ENCODE data around the gene CACNA2D2. TPM values are rescaled to one million over a fixed set of nuclear protein-coding genes. Genes with fewer than 3 reads are reported as not detected.

CACNA2D2 gene
- total RNA-seq, 2 donors from 2014 or later: 1.3 TPM

GRCh38 chr3:50414616-50415015 lies 88.8 kb downstream of the CACNA2D2 start:
- intact Hi-C loops (cut with DNase I): no loop called here
- H3K4me1 ChIP-seq: no peaks in the 10 kb centered on the region
- H3K9me3 ChIP-seq: no peaks in the 10 kb centered on the region
- no peak overlapping the region for H3K4me3 ChIP-seq
- H3K36me3 ChIP-seq (replicated peaks in 1 of 2; ENCODE audit: insufficient read depth in 1 of 2, low read depth in 2 of 2): no peaks in the 10 kb centered on the region
- ATAC-seq (no peak), DNase-seq (no peak)
- WGBS, 2 donors: 87 to 91% methylated on average over 14 of the region's 14 CpGs
- no peaks in the 10 kb centered on the region for H3K27me3 ChIP-seq
- TF ChIP-seq POLR2A (IDR thresholded peaks at IDR 0.05) (no peak), CTCF (IDR thresholded peaks at IDR 0.05) (no peak)
- H3K27ac ChIP-seq: no peak overlapping the region

- no peak for DNase-seq
- Histone ChIP-seq H3K27me3 (no peaks in the 10 kb centered on the region), H3K4me3 (no peak overlapping the region), H3K27ac (no peak overlapping the region), H3K9me3 (no peaks in the 10 kb centered on the region), H3K4me1 (no peaks in the 10 kb centered on the region), H3K36me3 (replicated peaks in 1 of 2; ENCODE audit: insufficient read depth in 1 of 2, low read depth in 2 of 2) (no peaks in the 10 kb centered on the region)
- WGBS, 2 donors: 80% methylated on average over 11 of the region's 11 CpGs
- no peak for ATAC-seq
- intact Hi-C loops (cut with DNase I): no loop called here
- no peak for TF ChIP-seq POLR2A (IDR thresholded peaks at IDR 0.05)
- TF ChIP-seq CTCF (IDR thresholded peaks at IDR 0.05): no peak
Measured at GRCh38 chr3:50412231-50412754, 91.1 kb downstream of the CACNA2D2 start.

- H3K27ac ChIP-seq: no peak overlapping the region
- TF ChIP-seq POLR2A (IDR thresholded peaks at IDR 0.05): no peak
- no peak for TF ChIP-seq CTCF (IDR thresholded peaks at IDR 0.05)
- H3K4me3 ChIP-seq: no peak overlapping the region
- no peaks in the 10 kb centered on the region for H3K36me3 ChIP-seq (replicated peaks in 1 of 2; ENCODE audit: insufficient read depth in 1 of 2, low read depth in 2 of 2)
- no peaks in the 10 kb centered on the region for H3K4me1 ChIP-seq
- 67 to 79% methylated on average over 4 of the region's 4 CpGs for WGBS, 2 donors
- DNase-seq (no peak), ATAC-seq (no peak)
- intact Hi-C loops (cut with DNase I): no loop called here
- H3K9me3 ChIP-seq: no peaks in the 10 kb centered on the region
- H3K27me3 ChIP-seq: no peaks in the 10 kb centered on the region
Measured at GRCh38 chr3:50411229-50411628, 92.2 kb downstream of the CACNA2D2 start.

- Histone ChIP-seq H3K36me3 (replicated peaks in 1 of 2; ENCODE audit: insufficient read depth in 1 of 2, low read depth in 2 of 2) (no peaks in the 10 kb centered on the region), H3K27me3 (no peaks in the 10 kb centered on the region), H3K27ac (no peak overlapping the region), H3K4me3 (no peak overlapping the region), H3K4me1 (no peaks in the 10 kb centered on the region), H3K9me3 (no peaks in the 10 kb centered on the region)
- ATAC-seq (no peak), DNase-seq (no peak)
- 66% methylated on average over 3 of the region's 3 CpGs for WGBS, 2 donors
- intact Hi-C loops (cut with DNase I): no loop called here
- TF ChIP-seq POLR2A (IDR thresholded peaks at IDR 0.05) (no peak), CTCF (IDR thresholded peaks at IDR 0.05) (no peak)
Measured at GRCh38 chr3:50410608-50411139, 92.8 kb downstream of the CACNA2D2 start.

- TF ChIP-seq CTCF (IDR thresholded peaks at IDR 0.05) (no peak), POLR2A (IDR thresholded peaks at IDR 0.05) (no peak)
- 65 to 75% methylated on average over 1 to 2 of the region's 2 CpGs for WGBS, 2 donors
- no peaks in the 10 kb centered on the region for H3K27me3 ChIP-seq
- H3K4me1 ChIP-seq: no peaks in the 10 kb centered on the region
- no peak overlapping the region for H3K27ac ChIP-seq
- H3K4me3 ChIP-seq: no peak overlapping the region
- DNase-seq (no peak), ATAC-seq (no peak)
- no peaks in the 10 kb centered on the region for H3K9me3 ChIP-seq
- intact Hi-C loops (cut with DNase I): no loop called here
- no peaks in the 10 kb centered on the region for H3K36me3 ChIP-seq (replicated peaks in 1 of 2; ENCODE audit: insufficient read depth in 1 of 2, low read depth in 2 of 2)
Measured at GRCh38 chr3:50410185-50410584, 93.2 kb downstream of the CACNA2D2 start.

Measured in body of pancreas (tissue), 4 donors.